ENCODE measurements around the gene ATG14.
"Not testable (repeated sequence)": the region's sequence is repeated elsewhere in the genome, so short reads cannot be mapped to it uniquely, and the experiment has no call there.

ATG14 gene

GRCh38 chr14:55347748-55348147, 63.9 kb downstream of the ATG14 start:
- no peak for DNase-seq

DNA sequence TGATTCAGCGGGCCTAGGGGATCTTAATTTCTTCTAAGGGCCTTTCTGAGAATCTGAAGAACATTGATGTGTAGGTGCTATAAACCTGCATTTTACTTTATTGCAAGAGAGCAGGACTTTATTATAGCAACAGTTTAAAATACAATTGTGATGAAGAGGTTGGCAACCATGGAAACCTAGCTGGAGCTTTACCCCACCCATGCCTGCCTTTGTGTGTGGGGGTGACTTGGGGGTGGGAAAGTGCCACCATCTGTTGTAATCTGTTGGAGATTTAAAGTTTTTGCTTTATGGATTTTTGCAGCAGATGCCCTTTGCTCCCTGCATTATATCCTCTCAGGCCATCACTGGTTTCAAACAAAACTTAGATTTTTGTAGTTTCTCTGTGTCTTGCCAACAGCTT, 64.6 kb downstream of the ATG14 start:
- peak; percentile 6 for DNase-seq

DNA sequence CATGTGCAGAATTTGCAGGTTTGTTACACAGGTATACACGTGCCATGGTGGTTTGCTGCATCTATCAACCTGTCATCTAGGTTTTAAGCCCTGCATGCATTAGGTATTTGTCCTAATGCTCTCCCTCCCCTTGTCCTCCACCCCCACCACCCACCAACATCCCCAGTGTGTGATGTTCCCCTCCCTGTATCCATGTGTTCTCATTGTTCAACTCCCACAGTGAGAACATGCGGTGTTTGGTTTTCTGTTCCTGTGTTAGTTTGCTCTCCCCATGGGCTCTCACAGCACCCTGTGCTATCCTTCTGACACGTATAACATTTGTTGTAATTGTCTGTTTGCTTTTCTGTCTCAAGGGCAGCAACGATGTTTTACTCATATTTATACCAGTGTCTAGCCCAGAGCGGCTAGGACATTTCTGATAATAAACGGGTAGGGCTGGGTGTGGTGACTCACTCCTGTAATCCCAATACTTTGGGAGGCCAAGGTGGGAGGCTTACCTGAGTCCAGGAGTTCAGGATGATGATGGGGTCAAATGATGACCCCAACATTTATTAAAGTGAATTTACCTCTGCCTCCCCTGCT, 67.0 kb downstream of the ATG14 start:
- DNase-seq: not testable (repeated sequence)

GRCh38 chr14:55341781-55342180, 69.8 kb downstream of the ATG14 start:
- no peak for DNase-seq

DNA sequence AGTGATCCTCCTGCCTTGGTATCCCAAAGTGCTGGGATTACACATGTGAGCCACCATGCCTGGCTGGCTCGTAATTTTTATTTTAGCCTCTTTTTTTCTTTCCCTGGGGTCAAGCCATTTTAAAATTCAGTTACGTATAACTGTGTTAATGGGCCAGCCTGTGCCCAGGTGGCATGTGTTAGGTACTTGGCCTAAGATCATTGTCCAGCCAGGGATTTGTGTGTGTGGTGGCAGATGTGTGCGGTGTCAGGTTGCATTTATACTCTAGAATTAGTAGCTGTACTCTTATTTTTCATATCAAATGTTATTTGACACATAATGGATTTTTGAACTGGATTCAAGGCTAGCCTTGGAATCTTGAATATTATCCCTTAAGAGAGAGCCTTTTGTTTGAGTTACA, 71.1 kb downstream of the ATG14 start:
- peak; percentile 65 for DNase-seq

DNA sequence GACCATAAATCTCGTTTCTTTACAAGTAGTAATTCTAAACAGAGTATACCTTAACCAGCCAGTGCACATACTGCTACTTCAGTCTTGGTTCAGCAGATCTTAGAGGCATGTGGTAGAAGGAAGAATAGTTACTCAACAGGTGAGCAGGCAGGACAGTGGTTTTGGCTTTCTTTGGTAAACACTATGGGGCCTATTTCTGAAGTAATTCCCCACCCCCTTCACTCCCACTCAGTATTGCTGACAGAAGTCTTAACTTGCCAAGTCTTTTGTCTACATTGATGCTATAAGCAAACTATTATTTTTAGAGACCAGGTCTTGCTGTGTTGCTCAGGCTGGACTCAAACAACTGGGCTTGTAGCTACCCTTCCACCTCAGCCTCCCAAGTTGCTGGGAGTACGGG, 71.9 kb downstream of the ATG14 start:
- DNase-seq: no peak

DNA sequence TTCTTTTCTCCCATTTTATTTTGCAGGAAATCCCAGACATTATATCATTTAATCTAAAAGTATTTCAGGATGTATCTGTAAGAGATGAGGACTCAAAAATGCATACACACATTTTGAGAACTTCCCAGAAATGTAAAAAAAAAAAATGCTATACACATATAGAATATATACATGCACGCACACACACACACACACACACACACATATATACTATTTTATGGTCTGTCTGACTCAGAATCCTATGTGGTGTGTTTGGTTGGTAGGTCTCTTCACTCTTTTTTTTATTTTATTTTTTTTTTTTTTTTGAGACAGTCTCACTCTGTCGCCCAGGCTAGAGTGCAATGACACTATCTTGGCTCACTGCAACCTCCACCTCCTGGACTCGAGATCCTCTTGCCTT, 74.9 kb downstream of the ATG14 start:
- DNase-seq: no peak

GRCh38 chr14:55336162-55336561, 75.5 kb downstream of the ATG14 start:
- no peak for DNase-seq

GRCh38 chr14:55333711-55334485, 77.7 kb downstream of the ATG14 start:
- DNase-seq: no peak

DNA sequence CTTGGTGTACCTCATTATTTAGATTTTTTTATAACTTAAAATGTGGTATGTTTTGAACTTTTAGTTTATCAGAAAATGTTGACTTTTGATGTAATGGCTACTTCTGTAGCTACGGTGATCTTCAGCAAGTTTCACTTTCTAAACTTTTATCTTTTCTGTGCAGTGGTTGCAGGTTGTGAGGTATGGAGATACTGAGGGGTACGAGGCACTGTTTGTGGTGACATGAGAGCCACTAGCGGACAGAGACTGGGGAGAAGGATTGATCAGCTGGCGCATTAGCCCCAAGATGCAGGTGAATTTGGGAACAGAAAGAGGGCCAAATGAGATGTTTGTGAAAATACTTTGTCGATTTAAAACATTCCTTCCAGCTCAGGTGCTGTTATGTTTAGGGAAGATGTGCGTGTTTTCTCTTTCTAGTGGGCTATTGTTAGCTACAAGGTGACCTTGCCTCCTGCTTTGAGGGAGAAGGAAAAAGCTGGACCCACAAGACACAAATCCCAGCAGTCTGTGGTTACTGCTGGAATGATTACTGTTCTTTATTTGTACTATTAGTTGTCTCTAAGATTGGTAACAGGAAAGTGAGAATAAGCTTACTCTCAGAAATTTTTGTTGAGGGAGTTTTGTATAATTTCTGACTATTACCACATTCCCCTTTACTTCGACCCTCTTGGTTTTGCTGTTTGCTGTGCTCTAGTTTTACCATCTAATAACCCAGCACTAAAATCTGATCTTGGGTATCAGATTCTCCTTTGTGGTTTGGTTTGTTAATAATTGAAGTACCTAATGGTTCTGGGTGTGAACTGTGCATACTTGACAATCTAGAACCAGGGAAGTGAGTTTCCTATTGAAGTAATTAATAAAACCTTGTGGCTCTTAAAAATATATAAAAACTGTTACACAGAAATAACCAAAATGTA, 78.7 kb downstream of the ATG14 start:
- DNase-seq: peak; percentile 31

DNA sequence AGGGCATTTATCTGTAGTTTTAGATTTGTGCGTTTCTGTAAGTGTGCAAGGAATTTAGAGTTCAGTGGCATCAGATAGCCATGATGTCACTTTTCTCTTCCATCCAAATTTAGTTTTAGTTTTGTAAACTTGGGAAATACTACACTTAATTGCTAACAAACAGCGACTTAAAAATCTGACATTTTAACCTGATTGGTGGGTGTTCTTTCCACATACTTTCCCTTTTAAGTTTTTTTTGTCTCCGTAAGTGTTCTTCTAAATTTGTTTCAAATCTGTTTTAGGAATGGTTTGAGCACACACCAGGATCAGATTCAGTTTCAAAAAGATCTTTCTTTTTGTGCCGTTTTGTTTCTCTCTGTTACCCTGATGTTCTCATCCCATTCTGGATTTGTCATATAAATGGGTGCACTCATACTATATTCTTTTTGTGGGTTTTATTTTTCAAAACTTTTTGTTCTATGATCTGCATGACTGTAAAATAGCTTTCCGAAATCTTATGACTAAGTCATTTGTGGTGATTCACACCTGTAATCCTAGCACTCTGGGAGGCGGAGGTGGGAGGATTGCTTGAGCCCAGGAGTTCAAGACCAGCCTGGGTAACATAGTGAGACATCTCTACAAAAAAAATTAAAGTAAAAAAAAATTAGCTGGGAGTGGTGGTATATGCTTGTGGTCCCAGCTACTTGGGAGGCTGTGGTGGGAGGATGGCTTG, 81.5 kb downstream of the ATG14 start:
- DNase-seq: no peak

- DNase-seq: no peak
These were observed 83.3 kb downstream of the ATG14 start for GRCh38 chr14:55328317-55328716.

- no peak for DNase-seq
These were observed 84.5 kb downstream of the ATG14 start for GRCh38 chr14:55327179-55327578.

DNA sequence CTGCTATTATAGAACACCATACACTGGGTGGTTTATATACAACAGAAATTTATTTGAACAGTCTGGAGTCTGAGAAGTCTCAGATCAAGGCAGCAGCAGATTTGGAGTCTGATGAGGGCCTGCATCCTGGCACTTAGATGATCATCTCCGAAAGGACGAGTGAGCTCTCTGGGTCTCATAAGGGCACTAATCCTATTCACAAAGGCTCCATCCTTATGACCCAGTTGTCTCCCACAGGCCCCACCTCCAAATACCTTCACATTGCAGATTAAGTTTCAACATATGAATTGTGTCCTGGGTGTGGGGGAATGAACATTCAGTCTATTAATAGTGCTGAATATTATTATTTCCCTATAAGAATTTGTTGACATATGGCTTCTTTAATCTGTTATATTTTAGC, 86.8 kb downstream of the ATG14 start:
- DNase-seq: no peak

- DNase-seq: no peak
These were observed 87.7 kb downstream of the ATG14 start for GRCh38 chr14:55323910-55324309.

- no peak for DNase-seq
These were observed 92.9 kb downstream of the ATG14 start for GRCh38 chr14:55318694-55319093.

- DNase-seq: no peak
These were observed 93.9 kb downstream of the ATG14 start for GRCh38 chr14:55317542-55318306.

- no peak for DNase-seq
These were observed 95.1 kb downstream of the ATG14 start for GRCh38 chr14:55316564-55316963.
